Glomerular visceral epithelial cell (primary cell): Measurements from ENCODE around the gene SPOCK1.

Source experiments
- DNase-seq: peaks from one replicate; pipeline ENCODE4 v3.0.0-alpha.2; 2016; ENCODE audit errors: extremely low spot score

SPOCK1 gene

DNA sequence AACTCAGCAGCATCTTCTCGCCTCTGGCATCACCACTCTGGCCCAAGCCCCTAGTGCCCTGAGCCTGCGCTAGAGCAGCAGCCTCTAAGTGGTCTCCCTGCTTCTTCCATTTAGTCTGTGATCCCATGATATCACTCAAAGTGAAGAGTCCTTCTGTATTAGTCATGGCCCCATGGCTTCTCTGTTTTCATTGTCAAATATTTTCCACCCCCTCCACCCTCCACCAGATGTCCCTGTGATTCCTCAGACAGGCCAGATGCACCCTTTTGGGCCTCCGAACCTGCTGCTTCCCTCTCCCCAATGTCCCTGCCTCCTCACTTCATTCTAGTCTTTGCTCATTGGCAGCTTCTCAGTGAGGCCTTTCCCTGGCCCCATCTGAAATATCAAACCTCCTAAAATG, 299.2 kb downstream of the SPOCK1 start:
- DNase-seq: no peak

DNA sequence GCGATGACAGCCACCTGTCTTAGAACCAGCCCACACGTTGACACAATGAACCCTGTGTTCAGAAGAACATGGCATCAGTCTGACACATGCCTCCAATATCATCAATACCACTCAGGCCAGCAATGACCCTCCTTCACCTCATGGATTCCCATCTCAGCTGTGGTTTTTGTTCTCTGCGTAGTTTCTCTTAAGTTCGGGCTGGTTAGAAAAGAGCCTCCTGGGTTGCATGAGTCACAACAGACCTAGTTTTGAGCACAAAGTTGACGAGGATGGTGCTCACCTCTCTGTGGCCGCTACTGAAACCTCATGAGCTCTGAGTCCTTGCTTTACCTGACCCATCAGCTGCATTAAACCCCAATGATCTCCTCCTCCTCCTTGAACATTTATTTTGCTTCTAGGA, 299.9 kb downstream of the SPOCK1 start:
- no peak for DNase-seq

DNA sequence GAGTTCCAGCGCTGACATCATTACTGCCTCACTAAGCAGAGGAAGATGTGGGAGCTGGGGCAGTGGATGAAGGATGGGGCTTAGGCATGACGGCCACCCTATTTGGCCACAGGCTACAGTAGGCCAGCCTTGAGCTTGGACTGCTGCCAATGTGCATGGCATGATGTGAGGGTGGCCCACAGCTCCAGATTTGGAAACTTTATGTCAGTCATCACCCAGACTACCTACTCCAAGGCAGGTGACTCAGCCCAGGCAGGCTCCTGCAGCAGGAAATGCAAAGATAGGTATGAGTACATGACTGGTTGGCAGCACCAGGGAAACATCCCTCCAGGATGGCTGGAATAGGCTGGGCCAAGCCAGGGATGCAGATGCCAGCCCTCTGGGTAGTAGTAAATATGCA, 303.6 kb downstream of the SPOCK1 start:
- peak; percentile 42 for DNase-seq

DNA sequence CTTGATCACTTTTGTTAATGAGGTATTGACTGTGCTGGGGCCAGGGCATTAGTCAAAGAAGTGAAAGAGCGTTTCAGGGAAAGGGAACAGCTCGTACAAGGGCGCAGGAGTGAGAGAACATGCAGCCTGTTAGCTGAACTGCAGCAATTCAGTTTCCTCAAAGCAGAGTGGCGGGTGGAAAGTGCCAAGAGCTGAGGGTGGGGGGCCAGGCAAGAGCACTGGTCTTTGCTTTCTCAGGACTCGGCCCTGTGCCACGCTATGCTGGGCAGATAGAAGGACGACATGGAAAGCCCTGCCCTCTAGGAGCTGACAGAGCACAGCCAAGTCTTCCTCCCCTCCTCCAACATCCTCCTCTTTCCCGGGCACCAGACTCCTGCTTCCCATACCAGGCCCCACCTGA, 304.8 kb downstream of the SPOCK1 start:
- DNase-seq: no peak

DNA sequence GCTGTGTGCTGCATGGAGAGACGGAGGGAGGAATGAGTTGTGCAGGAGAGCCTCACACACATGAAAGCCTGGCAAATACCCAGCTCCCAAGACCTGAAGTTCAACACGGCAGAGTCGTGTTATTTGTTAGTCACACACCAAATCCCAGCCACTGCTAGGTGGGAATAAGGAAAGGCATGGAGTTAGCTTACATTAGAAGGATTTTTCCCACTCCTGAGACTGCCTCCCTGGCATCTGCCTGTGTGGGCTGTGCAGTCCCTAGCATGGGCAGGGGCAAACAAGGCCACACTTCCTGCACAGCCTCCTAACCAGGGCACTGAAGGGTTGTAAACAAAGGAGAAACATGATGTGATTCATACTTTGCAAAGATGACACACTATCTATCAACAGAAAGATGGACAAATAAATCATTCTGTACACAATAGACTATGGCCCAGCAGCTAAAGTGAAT, 306.8 kb downstream of the SPOCK1 start:
- DNase-seq: peak; percentile 37

DNA sequence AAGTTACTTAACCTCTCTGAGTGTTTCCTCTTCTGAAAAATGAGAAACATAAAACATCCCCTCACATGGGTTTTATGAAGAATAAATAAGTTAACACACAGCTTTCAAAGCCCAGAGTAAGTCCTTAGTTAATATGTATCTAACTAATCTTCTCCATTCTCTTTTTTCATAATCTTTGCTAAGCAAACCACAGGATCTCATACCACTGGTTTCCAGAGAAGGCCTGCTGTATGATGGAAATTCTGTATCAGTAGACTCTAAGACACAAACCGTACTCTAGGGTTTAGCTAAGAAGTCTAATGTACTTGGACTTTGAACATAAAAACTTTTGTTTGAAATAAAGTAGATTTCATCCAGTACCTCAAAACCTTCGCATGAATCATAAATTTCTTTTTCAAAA, 307.9 kb downstream of the SPOCK1 start:
- DNase-seq: peak; percentile 32

DNA sequence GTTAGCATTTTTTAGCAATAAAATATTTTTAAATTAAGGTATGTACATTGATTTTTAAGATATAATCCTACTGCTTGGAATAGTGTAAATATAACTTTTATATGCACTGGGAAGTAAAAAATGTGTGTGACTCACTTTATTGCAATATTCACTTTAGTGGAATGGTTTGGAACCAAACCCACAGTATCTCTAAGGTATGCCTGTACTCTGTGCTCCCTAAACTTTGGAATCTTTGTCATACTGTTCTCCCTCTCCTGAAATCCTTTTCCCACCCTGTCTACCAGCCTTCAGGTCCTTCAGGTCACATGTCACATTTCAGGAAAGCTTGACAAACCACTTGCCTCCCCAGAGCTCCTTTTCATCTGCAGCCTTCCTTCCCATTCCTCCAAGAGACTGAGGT, 308.7 kb downstream of the SPOCK1 start:
- DNase-seq: no peak

DNA sequence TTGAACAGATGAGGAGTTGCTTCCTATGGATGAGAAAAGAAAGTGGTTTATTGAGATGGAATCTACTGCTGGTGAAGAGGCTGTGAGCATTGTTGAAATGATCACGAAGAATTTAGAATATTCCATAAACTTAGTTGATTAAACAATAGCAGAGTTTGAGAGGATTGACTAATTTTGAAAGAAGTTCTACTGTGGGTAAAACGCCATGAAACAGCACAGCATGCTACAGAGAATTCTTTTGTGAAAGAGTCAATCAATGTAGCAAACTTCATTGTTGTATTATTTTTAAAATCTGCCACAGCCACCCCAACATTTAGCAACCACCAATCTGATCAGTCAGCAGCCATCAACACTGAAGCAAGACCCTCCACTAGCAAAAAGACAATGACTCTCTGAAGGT, 309.1 kb downstream of the SPOCK1 start:
- DNase-seq: no peak

DNA sequence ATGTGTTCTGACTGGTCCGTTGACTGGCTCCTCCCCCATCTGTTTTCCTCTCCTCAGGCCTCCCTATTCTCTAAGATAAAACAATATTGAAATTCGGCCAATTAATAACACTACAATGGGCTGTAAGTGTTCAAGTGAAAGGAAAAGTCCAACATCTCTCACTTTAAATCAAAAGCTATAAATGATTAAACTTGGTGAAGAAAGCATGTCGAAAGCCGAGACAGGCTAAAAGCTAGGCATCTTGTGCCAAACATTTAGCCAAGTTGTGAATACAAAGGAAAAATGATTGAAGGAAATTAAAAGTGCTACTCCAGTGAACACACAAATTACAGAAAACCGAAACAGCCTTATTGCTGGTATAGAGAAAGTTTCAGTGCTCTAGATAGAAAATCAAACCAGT, 310.6 kb downstream of the SPOCK1 start:
- DNase-seq: no peak

DNA sequence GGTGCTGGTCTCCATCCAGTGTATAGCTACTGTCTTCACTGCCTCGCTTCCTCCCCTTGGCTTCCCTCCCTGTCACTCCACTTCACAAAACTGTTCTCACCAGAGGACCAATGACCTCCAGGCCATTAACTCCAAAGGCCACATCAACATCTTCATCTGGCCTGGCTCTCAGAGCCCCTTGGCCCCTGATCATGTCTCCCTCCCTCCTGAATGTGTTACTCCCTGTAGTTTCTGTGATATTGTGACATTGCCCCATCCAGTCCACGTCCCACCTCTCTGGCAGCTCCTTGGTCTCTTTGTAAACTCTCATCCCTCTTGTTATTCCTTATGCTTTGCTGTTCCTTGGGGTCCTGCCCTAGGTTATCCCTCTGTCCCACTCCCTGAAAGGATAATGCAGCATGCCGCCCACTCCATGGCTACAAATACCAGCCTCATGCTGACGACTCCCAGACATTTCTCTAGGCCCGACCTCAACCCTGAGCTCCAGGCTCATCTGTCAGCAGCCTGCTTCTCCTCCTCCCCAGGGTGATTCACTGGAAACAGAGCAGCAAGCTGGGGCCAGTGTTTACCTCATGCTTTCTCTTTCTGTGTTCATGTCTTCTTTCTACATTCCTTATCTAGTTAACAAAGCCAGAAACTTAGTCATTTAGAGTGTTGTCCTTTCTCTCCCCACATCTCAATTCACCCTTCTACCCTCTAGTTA, 312.2 kb downstream of the SPOCK1 start:
- DNase-seq: peak; percentile 44

DNA sequence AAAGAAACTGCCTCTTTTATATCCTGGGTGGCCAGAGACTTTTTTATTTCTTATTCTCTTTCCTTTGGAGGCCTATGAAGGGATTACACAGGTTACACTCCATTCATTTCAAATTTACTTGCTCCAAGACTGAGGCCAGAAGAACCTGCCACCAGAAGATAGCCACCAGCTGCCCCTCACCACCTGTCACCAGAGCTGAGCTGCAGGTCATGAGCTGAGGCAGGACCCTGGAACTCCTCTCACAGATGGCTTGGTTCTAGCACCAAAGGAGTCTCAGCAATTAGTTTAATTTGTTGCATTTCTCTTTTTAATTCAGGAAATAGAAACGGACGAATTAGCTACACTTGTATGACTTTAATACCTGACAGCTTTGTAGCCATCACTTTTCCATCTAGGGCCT, 313.9 kb downstream of the SPOCK1 start:
- DNase-seq: no peak

DNA sequence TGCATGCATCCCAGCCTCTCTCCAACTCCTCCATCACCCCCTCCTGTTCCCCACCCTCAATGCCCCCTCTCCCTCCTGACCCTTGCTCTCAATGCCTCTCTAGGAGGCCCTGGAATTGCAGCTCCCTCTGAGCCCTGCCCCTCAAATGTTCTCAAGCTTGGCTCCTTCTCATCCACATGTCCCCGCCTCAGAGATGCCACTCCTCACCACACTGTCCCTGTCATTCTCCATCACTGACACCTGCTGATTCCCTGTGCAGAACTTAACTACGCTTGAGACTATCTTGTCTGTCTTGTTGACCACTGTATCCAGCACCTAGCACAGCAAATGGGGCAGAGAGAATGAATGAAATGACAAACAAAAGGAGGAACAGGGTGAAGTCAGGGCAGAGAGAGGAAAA, 314.4 kb downstream of the SPOCK1 start:
- DNase-seq: no peak

DNA sequence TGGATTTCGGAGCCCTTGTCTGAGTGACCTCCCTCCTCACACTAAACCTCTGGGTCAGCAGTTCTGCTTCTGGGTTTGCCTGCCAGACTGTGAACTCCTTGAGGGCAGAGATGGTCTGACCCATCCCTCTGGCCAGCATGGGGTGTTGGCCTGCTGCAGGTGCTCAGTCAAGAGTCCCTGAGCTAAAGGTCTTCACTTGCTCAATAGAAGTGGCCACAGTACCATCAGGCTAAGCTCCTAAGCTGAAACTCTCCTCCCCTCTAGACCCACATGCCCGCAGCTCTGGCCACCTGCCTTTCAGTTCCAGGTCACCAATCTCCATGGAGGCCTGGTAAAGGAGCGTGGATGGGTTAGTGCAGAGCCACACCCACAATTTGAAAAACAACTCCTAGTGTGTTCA, 316.6 kb downstream of the SPOCK1 start:
- no peak for DNase-seq

DNA sequence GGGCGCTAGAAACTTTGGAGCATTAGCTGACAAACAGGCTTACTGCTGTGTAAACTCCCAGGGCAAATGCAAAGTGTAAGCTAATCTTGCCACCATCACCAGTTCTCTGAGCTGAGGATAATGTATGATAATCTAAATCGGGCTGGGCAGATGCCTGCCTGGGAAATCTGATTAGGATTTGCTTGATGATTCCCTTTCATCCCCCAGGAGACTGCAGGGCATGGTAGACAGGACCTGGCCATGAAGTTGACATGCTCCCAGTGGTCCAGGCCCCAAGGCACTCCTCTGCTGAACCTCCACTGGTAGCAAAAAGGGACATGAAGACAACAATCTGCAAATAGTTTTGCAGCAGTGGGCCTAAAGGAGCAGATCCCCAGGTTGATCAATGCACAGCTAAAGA, 317.5 kb downstream of the SPOCK1 start:
- DNase-seq: no peak

DNA sequence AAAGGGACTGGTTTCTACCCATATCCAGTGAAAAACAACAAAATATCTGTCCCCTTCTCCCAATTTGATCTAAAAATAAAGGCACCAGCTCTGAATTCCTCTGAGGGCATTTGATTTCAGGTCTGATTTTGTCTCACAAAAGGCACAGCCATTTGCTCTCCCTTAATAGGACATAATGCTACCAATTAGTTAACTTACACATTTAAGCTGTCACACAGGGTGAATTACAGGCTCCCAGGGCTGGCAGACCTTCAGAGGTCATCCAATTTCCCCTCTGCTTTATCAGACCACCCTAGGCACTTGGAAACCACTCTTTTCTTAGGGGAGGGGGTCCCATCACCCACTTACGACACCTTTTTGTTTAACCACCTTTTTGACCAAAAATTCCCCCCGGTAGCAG, 319.9 kb downstream of the SPOCK1 start:
- no peak for DNase-seq

DNA sequence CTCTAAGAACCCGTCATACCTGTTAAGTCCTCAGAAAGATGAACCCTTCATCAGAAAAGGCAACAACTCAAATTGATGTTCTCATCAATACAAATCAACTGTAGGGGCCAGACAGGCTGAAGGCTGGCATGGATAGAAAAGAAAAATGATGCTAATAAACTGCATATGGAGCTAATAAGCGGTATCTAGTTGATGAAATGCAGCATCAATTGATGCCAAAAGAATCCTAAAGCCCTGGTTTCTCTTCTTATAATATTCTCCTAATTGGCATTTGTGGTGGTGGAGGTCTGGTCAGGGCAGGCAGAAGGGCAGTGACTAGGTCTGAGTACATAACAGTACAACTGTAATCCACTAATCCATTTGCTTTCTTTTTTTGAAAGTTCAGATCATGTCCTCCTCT, 322.5 kb downstream of the SPOCK1 start:
- DNase-seq: no peak

DNA sequence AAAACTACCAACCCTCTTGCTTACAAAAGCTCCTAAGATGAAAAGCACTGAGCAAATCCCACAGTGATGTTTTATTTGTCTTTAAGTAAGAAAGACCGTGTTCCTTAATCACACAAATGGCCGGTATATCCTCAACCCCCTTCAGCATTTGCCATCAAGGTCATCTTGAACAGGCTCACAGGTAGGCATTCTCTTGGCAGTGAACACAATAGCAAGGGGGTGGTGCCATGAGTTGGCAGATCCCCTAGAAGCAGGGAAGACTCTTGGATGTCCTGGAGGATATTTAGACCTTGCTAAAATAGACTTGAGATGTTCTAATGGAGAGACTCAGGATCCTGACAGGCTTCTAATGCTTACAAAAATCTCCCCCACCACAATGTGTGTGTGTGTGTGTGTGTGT, 323.0 kb downstream of the SPOCK1 start:
- no peak for DNase-seq

DNA sequence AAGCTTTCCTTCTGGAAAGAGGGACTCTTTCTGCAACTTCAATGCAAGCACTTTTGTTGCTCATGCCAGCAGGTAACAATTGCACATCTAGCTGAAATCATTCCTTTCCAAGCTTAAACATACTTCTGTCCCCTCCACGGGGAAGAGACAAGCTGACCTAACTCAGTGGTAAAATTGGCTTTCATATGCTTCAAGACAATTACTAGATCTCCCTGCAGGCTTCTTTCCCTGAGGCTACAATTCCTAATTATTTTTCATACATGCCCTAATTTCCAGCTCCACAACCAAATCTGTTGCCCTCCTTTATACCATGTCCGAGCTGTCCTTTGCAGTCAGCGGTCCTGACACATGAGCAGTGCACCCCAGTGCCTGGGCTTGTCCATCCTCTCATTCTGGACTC, 324.9 kb downstream of the SPOCK1 start:
- no peak for DNase-seq

DNA sequence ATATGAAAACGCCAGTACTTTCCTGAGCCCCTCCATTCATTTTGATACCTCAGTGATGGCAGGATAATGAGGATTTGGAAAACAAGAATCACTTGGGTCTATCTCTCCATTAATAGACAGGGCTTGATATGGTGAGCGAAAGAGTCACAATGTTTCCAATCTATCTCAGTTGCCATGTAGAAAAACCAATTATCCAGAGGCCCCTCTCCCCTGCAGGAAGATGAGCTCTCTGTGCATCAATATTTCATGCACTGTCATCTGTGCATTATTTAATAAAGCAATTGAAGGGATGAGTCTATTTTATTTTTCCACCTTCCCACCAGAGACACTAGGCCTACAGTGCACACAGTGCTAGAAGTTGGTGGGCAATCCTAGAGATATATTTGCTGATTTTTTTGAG, 326.9 kb downstream of the SPOCK1 start:
- DNase-seq: no peak

DNA sequence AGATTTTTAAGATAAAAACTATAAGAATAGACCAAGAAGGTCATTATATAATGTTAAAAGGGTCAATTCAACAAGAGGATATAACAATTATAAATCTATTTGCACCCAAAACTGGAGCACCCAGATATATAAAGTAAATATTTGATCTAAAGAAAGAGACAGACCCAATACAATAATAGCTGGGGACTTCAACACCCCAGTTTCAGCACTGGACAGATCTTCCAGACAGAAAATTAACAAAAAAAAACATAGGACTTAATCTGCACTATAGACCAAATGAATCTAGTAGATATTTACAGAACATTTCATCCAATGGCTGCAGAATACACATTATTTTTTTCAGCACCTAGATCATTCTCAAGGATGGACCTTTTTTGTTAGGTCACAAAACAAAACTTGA, 331.9 kb downstream of the SPOCK1 start:
- no peak for DNase-seq

DNA sequence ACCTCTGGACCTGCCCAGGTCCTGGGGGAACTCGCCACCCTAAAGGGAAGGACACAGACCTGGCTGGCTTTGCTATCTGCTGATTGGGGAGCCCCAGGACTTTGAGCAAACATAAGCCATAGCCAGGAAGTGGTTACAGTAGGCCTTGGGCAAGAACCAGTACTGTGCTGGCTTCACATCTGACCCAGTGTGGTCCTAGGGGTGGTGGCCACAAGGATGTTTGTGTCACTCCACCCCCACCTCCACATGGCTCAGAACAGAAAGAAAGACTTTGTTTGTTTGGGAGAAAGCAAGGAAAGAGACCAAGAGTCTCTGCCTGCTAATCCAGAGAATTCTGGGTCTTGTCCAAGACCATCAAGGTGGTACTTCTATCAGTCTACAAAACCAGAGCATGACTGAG, 334.2 kb downstream of the SPOCK1 start:
- no peak for DNase-seq

DNA sequence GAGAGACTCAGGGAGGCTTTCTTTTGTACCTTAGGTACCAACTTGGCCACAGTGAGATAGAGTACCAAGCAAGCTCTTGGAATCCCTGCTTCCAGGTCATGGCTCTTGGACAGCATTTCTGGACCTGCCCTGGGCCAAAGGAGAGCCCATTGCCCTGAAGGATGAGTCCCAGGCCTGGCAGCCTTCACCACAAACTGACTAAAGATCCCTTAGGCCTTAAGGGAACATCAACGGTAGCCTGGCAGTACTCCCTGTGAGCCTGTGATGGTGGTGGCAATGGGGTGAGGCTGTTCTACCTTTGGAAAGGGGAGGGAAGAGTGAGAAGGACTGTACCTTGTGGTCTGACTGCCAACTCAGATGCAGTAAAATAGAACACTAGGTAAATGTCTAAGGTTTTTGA, 334.6 kb downstream of the SPOCK1 start:
- no peak for DNase-seq

DNA sequence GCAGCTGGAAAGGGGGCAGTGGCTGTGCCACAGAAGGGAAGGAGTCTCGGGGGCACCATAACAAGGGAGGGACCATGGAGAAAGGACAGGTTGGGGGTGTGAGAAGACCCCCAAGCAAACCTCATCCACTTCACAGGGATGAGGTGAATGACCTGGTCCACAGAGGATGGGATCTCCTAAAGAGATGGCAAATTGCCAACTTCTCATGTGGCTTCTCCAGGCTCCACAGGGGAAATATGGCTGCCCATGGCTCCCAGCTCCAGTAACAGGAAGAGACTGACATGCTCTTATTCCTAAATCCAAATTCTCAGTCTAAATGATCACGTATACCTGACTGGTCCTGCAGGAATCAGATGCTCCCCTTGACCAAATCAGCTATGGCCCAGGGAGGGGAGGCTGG, 340.4 kb downstream of the SPOCK1 start:
- DNase-seq: no peak

DNA sequence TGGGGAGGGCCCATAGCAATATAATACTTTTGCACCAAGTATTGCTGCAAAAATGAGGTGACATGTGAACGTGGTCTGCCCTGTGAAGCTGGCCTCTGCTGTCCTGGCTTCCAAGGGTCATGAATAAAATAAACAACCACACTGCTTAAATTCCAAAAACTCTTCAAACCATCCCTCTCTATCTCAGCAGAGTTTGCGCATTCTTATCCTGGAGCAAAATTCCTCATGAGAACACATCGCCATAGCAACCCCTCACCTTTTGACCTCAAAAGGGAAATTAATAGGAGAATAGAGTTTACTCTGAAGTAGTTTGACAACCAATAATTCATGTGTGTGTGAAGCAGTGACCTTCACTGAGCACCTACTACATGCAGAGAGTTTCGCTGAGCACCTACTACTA, 342.9 kb downstream of the SPOCK1 start:
- DNase-seq: no peak
